T-cell (primary cell): Measurements from ENCODE around the gene TRIM14. TPM values are rescaled to one million over a fixed set of nuclear protein-coding genes. Genes with fewer than 3 reads are reported as not detected.

Source experiments
- ATAC-seq, 4 experiments: fragments of 200-7000 bp in 3 of 4; fragments of 150-1000 bp in 1 of 4; cut with Tn5 transposase; replicated peaks in 1 of 4; 1 replicate in 3 of 4; 2 replicates in 1 of 4; pipeline ENCODE4 v1.10.0; 2021; ENCODE audit warnings: moderate library complexity in 3 of 4, mild to moderate bottlenecking in 2 of 4, moderate number of reproducible peaks in 1 of 4
- CTCF ChIA-PET, 2 donors: fragments of 300-600 bp; sonication (Branson Sonifier 250); formaldehyde crosslinking; loops; one replicate each; lab custom pipeline; 2022; ENCODE audit warnings: antibody characterized with exemption in 2 of 2; lab: Charles Lee
- POLR2A ChIA-PET, 2 donors: fragments of 300-600 bp; sonication (Branson Sonifier 250); formaldehyde crosslinking; loops; one replicate each; lab custom pipeline; 2022; ENCODE audit warnings: antibody characterized with exemption in 2 of 2; lab: Charles Lee
- DNase-seq, 35 experiments: peaks; one replicate each; pipeline versions ENCODE4 v3.0.0 to v3.0.0-alpha.2; 2013 to 2023
- H3K27ac ChIP-seq: one replicate; pipeline ENCODE4 v1.5.1; 2013; ENCODE audit warnings: low read length
- H3K27me3 ChIP-seq, 2 experiments: replicated peaks in 1 of 2; 1 replicate in 1 of 2; 2 replicates in 1 of 2; pipeline versions ENCODE4 v1.6.1 to v1.7.0; 2013; ENCODE audit warnings: low read length in 1 of 2, mixed read lengths in 1 of 2; ENCODE audit not compliant: control insufficient read depth in 2 of 2, insufficient read depth in 2 of 2; ENCODE audit errors: extremely low read depth in 1 of 2
- H3K36me3 ChIP-seq, 2 donors: 1 replicate in 1 of 2; 2 replicates in 1 of 2; pipeline versions ENCODE4 v1.6.1 to v1.7.0; 2013; ENCODE audit warnings: low read length in 1 of 2; ENCODE audit not compliant: control insufficient read depth in 2 of 2, insufficient read depth in 1 of 2; ENCODE audit errors: extremely low read depth in 1 of 2
- H3K4me1 ChIP-seq, 2 experiments: 1 replicate in 1 of 2; 2 replicates in 1 of 2; pipeline versions ENCODE4 v1.6.1 to v1.7.0; 2013; ENCODE audit warnings: low read length in 2 of 2, mixed read lengths in 1 of 2; ENCODE audit not compliant: insufficient read depth in 2 of 2, control insufficient read depth in 1 of 2; ENCODE audit errors: extremely low read depth in 1 of 2
- H3K4me3 ChIP-seq, 2 donors: 1 replicate in 1 of 2; 2 replicates in 1 of 2; pipeline versions ENCODE4 v1.5.1 to v1.7.0; 2013; ENCODE audit warnings: mild to moderate bottlenecking in 2 of 2, low read length in 1 of 2, moderate library complexity in 1 of 2; ENCODE audit not compliant: control insufficient read depth in 1 of 2; ENCODE audit errors: extremely low read depth in 1 of 2
- H3K9me3 ChIP-seq: 2 replicates; pipeline ENCODE4 v1.7.0; 2013
- H3K27ac Mint-ChIP-seq, 2 donors: one replicate each; pipeline ENCODE4 v1.8.0; 2020 to 2021; ENCODE audit warnings: mild to moderate bottlenecking in 2 of 2, mixed read lengths in 2 of 2
- H3K27me3 Mint-ChIP-seq, 2 donors: one replicate each; pipeline ENCODE4 v1.8.0; 2021 to 2022; ENCODE audit warnings: mixed read lengths in 2 of 2
- H3K36me3 Mint-ChIP-seq: one replicate; pipeline ENCODE4 v1.8.0; 2021; ENCODE audit warnings: mixed read lengths
- H3K4me1 Mint-ChIP-seq, 3 donors: one replicate each; pipeline ENCODE4 v1.8.0; 2020 to 2022; ENCODE audit warnings: mixed read lengths in 3 of 3, mild to moderate bottlenecking in 1 of 3
- H3K4me3 Mint-ChIP-seq, 3 donors: one replicate each; pipeline ENCODE4 v1.8.0; 2020 to 2022; ENCODE audit warnings: mild to moderate bottlenecking in 3 of 3, mixed read lengths in 3 of 3, moderate library complexity in 3 of 3
- H3K9me3 Mint-ChIP-seq, 3 donors: one replicate each; pipeline ENCODE4 v1.8.0; 2020 to 2022; ENCODE audit warnings: mixed read lengths in 3 of 3
- WGBS: methylation state at CpG from one replicate; pipeline ENCODE4 v1.1.5; 2013; ENCODE audit warnings: missing lambda C conversion rate; ENCODE audit not compliant: insufficient coverage; 5-methylcytosine and 5-hydroxymethylcytosine counted together
- total RNA-seq, 35 experiments: library from RNA in 6 of 35; stranded (reverse) in 6 of 35; fragments of 120-200 nt in 1 of 35; gene quantifications; one replicate each; pipeline versions ENCODE4 v1.2.1 to v1.2.4 and lab custom pipeline; 2013 to 2026

Gene TRIM14
- total RNA-seq, 5 donors from 2014 or later (not counting 1 experiment from before 2014, with no cell fraction given), result 75.7 to 98.9 (median 85.3) TPM

DNA sequence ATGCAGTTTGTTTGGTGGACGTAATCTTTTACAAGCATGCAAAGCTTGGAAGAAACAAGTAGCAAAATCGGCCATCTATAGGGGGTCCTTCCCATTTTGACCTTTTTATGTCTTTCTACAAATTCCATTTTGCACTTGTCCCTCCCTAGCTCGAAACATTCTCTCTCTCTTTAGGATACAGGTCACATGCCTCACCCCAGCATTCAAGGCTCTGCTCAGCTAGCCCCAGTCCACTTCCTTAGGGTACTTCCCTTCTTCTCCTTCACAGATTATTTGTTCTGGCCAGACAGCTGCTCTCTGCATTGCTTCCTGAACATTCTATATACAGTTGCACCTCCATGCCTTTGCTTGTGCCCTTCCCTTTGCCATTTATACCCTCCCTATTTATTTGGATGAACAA lies 31.7 kb upstream of the TRIM14 start:
- Histone ChIP-seq H3K27me3 (no peaks in the 10 kb centered on the region), H3K9me3 (no peaks in the 10 kb centered on the region), H3K36me3 (peaks cover 0 to 3% of the 10 kb centered on the region in 2 donors), H3K4me1 (no peaks in the 10 kb centered on the region), H3K4me3 (no peak overlapping the region), H3K27ac (no peak overlapping the region)
- Mint-ChIP-seq H3K4me3 (no peak overlapping the region), H3K36me3 (peaks cover 27% of the 10 kb centered on the region), H3K9me3 (no peaks in the 10 kb centered on the region), H3K27ac (peak overlapping the region in 1 of 2 donors; percentile 50), H3K27me3 (no peaks in the 10 kb centered on the region), H3K4me1 (peaks cover 8 to 16% (median 9%) of the 10 kb centered on the region in 3 donors)
- ATAC-seq (no peak), DNase-seq (no peak)
- CTCF ChIA-PET, result no interaction called here
- 83% methylated on average over 2 of the region's 3 CpGs for WGBS
- POLR2A ChIA-PET, result no interaction called here

DNA sequence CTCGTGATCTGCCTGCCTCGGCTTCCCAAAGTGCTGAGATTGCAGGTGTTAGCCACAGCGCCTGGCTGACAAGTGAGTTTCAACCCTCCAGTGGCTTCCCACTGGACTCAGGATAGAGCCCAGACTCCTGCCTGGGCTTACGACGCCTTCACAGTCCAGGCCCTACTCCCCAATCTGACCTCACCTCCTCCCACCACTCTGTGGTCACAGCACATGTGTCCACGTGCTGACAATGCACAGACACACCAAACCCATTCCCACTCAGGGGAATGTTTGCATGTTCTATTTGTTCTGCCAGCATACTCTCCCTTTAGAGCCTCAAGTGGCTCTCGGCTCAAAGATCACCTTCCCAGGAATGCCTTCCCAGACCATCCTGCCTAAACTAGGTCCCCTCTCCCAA lies 31.1 kb upstream of the TRIM14 start:
- ChIA-PET CTCF (interaction anchor here in 1 of 2 donors (1.2 kb wide), 1 partner anchor 9 kb away, joined by 3 read pairs; no protein-coding TSS in a partner anchor), POLR2A (no interaction called here)
- Histone ChIP-seq H3K27ac (no peak overlapping the region), H3K4me1 (no peaks in the 10 kb centered on the region), H3K4me3 (no peak overlapping the region), H3K27me3 (no peaks in the 10 kb centered on the region), H3K36me3 (peaks cover 0 to 6% of the 10 kb centered on the region in 2 donors), H3K9me3 (no peaks in the 10 kb centered on the region)
- Mint-ChIP-seq H3K27me3 (no peaks in the 10 kb centered on the region), H3K36me3 (peaks cover 27% of the 10 kb centered on the region), H3K9me3 (no peaks in the 10 kb centered on the region), H3K4me1 (peaks cover 8 to 16% (median 9%) of the 10 kb centered on the region in 3 donors), H3K27ac (peak overlapping the region in 1 of 2 donors; percentile 4), H3K4me3 (no peak overlapping the region)
- ATAC-seq (no peak), DNase-seq (no peak)
- WGBS, result 82% methylated on average over 7 of the region's 7 CpGs

DNA sequence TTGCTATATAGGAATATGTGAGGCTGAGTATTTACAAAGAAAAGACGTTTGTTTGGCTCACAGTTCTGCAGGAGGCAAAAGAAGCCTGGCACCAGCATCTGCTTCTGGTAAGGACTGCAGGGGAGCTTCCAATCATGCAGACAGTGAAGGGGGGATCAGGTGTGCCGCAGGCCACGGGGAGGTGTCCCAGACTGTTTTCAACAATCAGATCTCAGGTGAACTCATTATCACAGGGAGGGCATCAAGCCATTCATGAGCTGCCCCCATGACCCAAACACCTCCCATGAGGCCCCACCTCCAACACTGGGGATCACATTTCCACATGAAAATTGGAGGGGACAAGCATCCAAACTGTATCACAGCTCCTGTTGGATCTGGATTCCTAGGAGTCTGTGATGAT lies 30.4 kb upstream of the TRIM14 start:
- ATAC-seq (no peak), DNase-seq (no peak)
- no peaks in the 10 kb centered on the region for H3K9me3 ChIP-seq
- WGBS, result 88% methylated on average over 1 of the region's 3 CpGs
- H3K27me3 ChIP-seq, result no peaks in the 10 kb centered on the region
- H3K4me1 Mint-ChIP-seq, result peaks cover 8 to 16% (median 12%) of the 10 kb centered on the region in 3 donors
- H3K4me1 ChIP-seq, result no peaks in the 10 kb centered on the region
- peaks cover 25% of the 10 kb centered on the region for H3K36me3 Mint-ChIP-seq
- H3K27ac ChIP-seq, result no peak overlapping the region
- peak overlapping the region in 1 of 2 donors; percentile 58 for H3K27ac Mint-ChIP-seq
- no peaks in the 10 kb centered on the region for H3K27me3 Mint-ChIP-seq
- POLR2A ChIA-PET, result no interaction called here
- H3K4me3 Mint-ChIP-seq, result no peak overlapping the region
- no peaks in the 10 kb centered on the region for H3K9me3 Mint-ChIP-seq
- CTCF ChIA-PET, result interaction anchor here in 1 of 2 donors (1.2 kb wide), 1 partner anchor 9 kb away, joined by 3 read pairs; no protein-coding TSS in a partner anchor
- peaks cover 0 to 3% of the 10 kb centered on the region in 2 donors for H3K36me3 ChIP-seq
- H3K4me3 ChIP-seq, result no peak overlapping the region

DNA sequence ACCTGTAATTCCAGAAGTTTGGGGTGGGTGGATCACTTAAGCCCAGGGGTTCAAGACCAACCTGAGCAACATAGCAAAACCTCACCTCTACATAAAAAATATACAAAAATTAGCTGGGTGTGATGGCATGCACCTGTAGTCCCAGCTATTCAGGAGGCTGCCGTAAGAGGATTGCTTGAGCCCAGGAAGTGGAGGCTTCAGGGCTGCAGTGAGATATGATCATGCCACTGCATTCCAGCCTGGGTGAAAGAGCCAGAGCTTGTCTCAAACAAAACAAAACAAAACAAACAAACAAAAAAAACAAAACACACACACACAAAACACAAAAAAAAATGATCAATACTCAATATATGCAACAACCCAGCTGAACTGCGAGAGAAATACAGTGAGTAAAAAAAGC lies 29.5 kb upstream of the TRIM14 start:
- H3K27me3 ChIP-seq, result no peaks in the 10 kb centered on the region
- H3K9me3 ChIP-seq, result no peaks in the 10 kb centered on the region
- H3K4me3 Mint-ChIP-seq, result no peak overlapping the region
- peaks cover 20% of the 10 kb centered on the region for H3K36me3 Mint-ChIP-seq
- H3K27ac Mint-ChIP-seq, result peak overlapping the region; percentile 41 to 81
- H3K4me1 Mint-ChIP-seq, result peaks cover 8 to 16% (median 15%) of the 10 kb centered on the region in 3 donors
- POLR2A ChIA-PET, result no interaction called here
- no peak for ATAC-seq
- H3K4me3 ChIP-seq, result no peak overlapping the region
- H3K4me1 ChIP-seq, result no peaks in the 10 kb centered on the region
- H3K9me3 Mint-ChIP-seq, result no peaks in the 10 kb centered on the region
- no CpG with 5 or more reads among the region's 2 CpGs for WGBS
- DNase-seq, result no peak
- no peak overlapping the region for H3K27ac ChIP-seq
- CTCF ChIA-PET, result interaction anchor here in 1 of 2 donors (0.7 kb wide), 1 partner anchor 140 kb away, joined by 4 read pairs; no protein-coding TSS in a partner anchor
- no peaks in the 10 kb centered on the region for H3K27me3 Mint-ChIP-seq
- peaks cover 0 to 3% of the 10 kb centered on the region in 2 donors for H3K36me3 ChIP-seq

DNA sequence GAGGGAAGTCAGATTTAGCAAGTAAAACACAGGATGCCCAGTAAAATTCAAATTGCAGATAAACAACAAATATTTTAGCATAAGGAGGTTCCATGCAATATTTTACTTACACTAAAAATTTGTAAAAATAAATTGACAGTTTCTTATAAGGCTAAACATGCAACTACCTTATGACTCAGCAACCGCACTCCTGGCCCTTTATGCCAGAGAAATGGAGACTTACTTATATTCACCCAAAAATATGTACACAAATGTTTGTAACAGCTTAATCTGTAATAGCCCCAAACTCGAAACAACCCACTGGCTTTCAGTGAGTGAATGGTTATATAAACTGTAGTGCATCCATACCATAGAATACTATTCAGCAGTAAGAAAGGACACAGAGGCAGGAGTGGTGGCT lies 28.6 kb upstream of the TRIM14 start:
- Histone ChIP-seq H3K4me3 (no peak overlapping the region), H3K4me1 (no peaks in the 10 kb centered on the region), H3K27me3 (no peaks in the 10 kb centered on the region), H3K36me3 (peaks cover 0 to 3% of the 10 kb centered on the region in 2 donors), H3K27ac (no peak overlapping the region), H3K9me3 (no peaks in the 10 kb centered on the region)
- CTCF ChIA-PET, result interaction anchor here in 1 of 2 donors (0.7 kb wide), 1 partner anchor 139 kb away, joined by 4 read pairs; no protein-coding TSS in a partner anchor
- peaks cover 8 to 16% (median 15%) of the 10 kb centered on the region in 3 donors for H3K4me1 Mint-ChIP-seq
- no peak overlapping the region for H3K4me3 Mint-ChIP-seq
- H3K36me3 Mint-ChIP-seq, result peaks cover 17% of the 10 kb centered on the region
- POLR2A ChIA-PET, result no interaction called here
- H3K9me3 Mint-ChIP-seq, result no peaks in the 10 kb centered on the region
- H3K27ac Mint-ChIP-seq, result no peak overlapping the region
- no peaks in the 10 kb centered on the region for H3K27me3 Mint-ChIP-seq
- no peak for DNase-seq
- ATAC-seq, result no peak
- WGBS, result no CpG with 5 or more reads among the region's 2 CpGs

DNA sequence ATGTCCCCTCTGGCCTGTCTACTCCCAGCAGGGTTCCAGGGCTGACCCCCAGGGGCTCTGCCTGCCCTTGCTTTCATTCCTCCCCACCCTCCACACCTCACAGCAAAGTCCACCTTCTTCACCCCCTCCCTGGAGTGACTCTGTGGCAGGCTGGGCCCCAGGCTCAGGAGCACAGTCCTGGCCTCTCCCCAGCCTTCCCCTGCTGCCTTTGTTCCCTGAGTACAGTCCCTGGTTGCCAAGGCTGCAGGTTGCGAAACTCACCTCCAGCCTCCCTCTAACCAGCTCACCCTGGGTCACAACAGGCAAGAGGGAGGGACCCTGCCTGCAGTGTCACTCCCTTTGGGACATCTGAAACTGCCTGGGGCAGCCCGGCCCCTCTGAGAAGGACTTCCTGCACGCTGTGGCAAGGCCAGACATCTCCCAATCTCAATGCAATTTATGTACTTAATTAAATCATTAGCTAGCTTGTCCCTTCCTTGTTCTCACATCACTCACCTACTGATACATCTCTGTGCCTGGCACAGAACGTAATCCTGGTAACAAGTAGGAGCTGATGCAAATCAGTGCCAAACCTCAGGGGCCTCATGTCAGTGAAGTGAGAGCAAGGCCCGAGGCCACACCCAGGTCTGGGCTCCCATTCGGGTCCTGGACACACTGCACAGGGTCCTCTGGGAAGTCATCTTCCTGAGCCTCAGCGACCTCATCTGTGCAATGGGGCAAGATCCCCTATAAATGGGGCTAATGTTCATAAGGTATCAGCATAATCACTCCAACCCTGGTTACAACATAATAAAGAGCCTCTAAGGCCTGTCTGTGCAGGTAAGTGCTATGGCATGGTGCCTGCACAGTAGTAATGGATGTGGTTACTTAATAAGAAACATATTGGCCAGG lies 27.3 kb upstream of the TRIM14 start:
- H3K4me1 ChIP-seq, result peaks cover 0 to 3% of the 10 kb centered on the region in 2 experiments
- no peak overlapping the region for H3K4me3 ChIP-seq
- Mint-ChIP-seq H3K27me3 (no peaks in the 10 kb centered on the region), H3K4me1 (peaks cover 8 to 16% (median 15%) of the 10 kb centered on the region in 3 donors), H3K36me3 (peaks cover 15% of the 10 kb centered on the region), H3K4me3 (no peak overlapping the region), H3K9me3 (no peaks in the 10 kb centered on the region), H3K27ac (peak overlapping the region in 1 of 2 donors; percentile 22)
- 87% methylated on average over 5 of the region's 7 CpGs for WGBS
- peaks cover 0 to 3% of the 10 kb centered on the region in 2 donors for H3K36me3 ChIP-seq
- CTCF ChIA-PET, result no interaction called here
- POLR2A ChIA-PET, result no interaction called here
- H3K27ac ChIP-seq, result no peak overlapping the region
- no peaks in the 10 kb centered on the region for H3K9me3 ChIP-seq
- H3K27me3 ChIP-seq, result no peaks in the 10 kb centered on the region
- DNase-seq, result peak in 1 of 35 experiments; percentile 17
- no peak for ATAC-seq
